Stimulated activated CD4-positive, alpha-beta T cell treated with anti-CD3 and anti-CD28 coated beads, TNF-alpha, amount 100 ng/mL, for 48 hours (primary cell): ENCODE data around the gene C19orf81.
"Not testable (repeated sequence)": the region's sequence is repeated elsewhere in the genome, so short reads cannot be mapped to it uniquely, and the experiment has no call there.

Experiments
- DNase-seq, 3 donors: peaks; one replicate each; pipeline ENCODE4 v3.0.0-alpha.2; 2020; ENCODE audit warnings: low read depth in 3 of 3

C19orf81 gene

DNA sequence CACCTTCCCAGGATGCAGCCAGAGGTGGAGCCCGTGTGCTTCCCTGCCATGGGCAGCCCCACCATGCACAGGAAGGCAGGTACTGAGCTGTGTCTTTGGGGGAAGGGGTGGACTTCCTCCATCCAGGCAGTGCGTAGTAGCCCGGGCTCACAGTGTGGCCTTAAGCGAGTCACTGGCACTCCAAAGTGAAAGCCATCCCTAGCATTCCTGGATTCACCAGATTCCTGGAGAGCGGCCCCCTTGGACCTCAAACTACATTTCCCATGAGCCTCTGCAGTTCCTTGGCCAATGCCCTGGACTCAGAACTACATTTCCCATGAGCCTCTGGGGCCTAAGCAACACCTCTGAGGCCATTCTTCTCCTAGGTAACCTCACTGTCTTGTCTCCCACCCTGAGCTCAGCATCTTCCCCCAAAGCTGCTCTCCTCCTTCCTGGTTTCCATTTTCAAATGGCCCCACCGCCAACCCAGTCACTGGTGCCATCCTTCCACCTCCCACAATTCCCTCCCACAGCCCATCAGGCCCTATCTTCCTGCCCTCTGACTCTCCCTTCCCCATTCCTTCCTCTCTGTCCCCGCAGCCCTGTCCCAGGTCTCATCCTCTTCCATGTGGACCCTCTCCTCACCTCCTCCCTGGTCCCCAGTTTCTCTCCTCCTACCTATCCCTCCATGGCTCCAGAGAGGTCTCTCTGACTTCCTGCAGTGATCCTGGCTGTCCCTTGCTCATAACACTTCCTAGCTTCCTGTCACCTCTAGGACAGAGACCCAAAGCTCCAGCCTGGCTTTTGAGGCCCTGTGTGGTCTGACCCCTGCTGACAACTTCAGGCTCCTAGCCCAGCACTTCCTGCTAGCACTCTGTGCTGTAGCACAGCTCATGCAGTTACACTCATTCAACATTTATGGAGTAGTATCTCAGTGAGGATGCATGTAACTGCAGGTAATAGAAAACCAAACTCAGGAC, at the start of gene C19orf81:
Gene C19orf81 (plus strand): TSS at position 13 of the 959 bp plus-strand sequence. CDS start 0 bp downstream, at position 13.
- DNase-seq, result no peak

DNA sequence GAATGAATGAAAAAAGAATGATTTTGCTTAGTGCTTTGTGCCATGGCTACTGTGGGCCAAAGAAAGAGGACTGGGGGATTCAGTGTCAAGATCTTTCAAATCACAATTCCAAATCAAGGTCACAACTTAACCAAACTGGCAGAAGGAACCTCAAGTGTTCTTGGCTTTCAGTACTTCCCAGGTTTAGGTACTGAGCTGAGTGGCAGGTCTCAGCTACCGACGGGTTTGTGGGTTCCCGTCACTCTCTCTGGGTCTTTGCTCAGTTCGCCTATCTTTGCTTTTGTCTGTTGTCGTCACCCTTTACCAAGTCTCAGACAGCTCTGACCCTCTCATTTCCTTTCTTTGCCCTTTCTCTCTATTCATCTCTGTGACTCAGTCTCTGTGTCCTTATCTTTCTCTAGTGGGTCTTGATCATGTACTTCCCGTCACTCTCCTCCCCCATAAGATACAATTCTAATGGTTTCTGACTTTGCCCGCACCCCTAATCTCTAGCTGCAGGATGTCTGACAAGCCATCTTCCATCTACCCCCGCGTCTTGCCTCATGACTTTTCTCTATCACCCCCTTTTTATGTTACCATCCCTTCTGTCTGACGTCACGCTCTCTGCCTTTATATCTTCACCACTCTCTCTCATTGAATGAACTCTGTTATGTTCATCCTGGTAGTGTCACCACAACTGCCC, 47.7 kb upstream of the C19orf81 start:
- no peak for DNase-seq

- no peak for DNase-seq
Observed at GRCh38 chr19:50602089-50602422, 47.2 kb upstream of the C19orf81 start.

DNA sequence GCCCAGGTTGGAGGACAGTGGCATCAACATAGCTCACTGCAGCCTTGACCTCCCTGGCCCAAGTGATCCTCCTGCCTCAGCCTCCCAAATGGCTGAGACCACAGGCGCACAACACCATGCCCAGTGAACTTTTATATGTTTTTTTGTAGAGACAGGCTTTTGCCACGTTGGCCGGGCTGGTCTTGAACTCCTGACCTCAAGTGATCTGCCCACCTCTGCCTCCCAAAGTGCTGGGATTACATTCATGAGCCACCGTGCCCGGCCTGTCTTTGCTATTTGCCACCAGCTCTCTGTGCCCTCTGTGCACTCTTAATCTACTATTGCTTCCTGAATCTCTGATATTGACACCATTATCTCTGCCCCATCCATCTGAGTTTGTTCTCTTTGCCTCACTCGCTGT, 46.7 kb upstream of the C19orf81 start:
- no peak for DNase-seq

DNA sequence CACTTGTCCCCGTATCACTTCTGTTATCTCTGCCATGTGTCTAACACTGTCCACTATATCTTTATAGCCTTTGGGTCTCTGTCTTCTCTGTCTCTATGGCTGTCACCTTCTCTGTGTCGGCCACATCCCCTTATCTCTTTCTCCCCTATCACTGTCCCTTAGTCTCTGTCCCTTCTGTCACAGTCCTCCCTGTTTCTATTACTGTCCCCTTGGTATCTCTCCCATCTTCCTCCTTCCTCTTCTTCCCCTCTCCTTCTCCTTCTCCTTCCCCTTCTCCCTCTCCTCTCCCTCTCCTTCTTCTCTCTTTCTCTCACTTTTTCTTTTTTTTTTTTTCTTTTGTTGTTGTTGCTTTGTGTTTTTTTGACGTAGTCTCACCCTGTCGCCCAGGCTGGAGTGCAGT, 46.3 kb upstream of the C19orf81 start:
- no peak for DNase-seq

DNA sequence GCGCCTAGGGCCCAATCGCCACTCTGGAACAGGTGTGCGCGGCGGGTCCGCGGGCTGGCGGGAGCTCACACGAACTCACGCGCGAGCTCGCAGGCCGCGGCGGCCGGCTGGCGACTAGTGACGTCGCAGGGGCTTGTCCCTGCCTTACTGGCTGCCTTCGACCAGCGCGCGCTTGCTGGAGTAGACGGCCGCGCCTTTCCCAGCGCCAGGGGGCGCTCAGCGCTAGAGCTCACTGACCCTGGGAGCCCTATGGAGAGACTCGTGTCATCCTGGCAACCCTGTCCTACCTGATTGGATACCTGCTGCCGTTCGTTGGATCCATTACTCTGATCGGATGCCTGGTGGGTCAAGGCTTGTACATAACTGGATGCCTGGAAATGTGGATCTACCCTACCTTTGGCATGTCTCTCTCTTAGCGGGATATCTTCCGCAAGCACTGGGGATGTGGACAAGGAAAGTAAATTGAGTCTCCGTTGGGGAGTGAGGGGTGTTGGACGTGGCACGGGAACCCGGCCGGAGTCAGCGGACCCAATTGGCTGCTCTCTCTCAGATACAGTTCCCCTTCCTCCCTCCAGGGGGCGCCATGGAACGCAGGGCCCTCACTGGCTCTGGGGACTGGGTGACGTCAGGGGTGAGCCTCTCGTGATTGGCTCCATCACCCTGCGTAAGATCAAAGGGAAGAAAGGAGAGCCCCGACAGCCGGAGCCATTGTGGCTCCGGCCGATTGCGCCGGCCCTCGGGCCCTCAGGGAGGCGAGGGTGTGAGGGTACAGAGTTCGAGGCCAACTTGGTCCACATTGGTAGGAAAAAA, 44.8 kb upstream of the C19orf81 start:
- DNase-seq, result peak in 1 of 3 donors; percentile 14

DNA sequence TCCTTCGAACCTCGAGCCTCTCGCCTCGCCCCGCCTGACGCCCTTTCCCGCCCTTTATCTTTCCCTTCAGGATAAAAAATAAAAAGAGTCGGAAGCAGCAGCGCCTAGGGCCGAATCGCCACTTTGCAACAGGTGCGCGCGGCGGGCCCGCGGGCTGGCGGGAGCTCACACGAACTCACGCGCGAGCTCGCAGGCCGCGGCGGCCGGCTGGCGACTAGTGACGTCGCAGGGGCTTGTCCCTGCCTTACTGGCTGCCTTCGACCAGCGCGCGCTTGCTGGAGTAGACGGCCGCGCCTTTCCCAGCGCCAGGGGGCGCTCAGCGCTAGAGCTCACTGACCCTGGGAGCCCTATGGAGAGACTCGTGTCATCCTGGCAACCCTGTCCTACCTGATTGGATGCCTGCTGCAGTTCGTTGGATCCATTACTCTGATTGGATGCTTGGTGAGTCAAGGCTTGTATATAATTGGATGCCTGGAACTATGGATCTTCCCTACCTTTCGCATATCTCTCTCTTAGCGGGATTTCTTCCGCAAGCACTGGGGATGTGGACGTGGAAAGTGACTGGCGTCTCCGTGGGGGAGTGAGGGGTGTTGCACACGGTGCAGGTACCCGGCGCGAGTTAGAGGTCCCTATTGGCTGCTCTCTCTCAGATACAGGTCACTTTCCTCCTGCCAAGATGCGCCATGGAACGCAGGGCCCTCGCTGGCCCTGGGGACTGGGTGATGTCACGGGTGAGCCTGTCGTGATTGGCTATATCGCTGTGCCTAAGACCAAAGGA, 43.0 kb upstream of the C19orf81 start:
- not testable (repeated sequence) for DNase-seq

GRCh38 chr19:50607388-50607787, 41.9 kb upstream of the C19orf81 start:
- no peak for DNase-seq

DNA sequence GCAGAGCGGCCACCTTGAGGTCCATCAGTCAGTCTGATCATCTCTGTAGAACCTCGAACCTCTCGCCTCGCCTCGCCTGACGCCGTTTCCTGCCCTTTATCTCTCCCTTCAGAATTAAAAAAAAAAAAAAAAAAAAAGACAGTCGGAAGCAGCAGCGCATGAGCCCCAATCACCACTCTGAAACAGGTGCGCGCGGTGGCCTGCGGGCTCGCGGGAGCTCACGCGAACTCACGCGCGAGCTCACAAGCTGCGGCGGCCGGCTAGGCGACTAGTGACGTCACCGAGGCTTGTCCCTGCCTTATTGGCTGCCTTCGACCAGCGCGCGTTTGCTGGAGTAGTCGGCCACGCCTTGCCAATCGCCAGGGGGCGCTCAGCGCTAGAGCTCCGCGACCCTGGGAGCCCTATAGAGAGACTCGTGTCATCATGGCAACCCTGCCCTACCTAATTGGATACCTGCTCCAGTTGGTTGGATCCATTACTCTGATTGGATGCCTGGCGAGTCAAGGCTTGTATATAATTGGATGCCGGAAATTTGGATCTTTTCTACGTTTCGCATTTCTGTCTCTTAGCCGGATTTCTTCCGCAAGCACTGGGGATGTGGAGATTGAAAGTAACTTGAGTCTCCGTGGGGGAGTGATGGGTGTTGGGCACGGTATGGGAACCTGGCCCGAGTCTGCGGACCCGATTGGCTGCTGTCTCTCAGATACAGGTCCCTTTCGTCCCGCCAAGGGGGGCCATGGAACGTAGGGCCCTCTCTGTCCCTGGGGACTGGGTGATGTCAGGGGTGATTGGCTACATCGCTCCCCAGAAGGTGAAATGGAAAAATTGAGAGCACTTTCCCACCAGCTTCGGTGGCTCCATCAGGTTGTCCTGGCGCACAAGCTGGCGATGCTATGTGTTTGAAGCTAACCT, 41.1 kb upstream of the C19orf81 start:
- peak; percentile 64 to 91 (median 78) for DNase-seq

GRCh38 chr19:50612504-50613404, 36.5 kb upstream of the C19orf81 start:
- DNase-seq, result not testable (repeated sequence)

GRCh38 chr19:50618379-50618778, 30.9 kb upstream of the C19orf81 start:
- DNase-seq, result not testable (repeated sequence)

GRCh38 chr19:50619184-50619583, 30.1 kb upstream of the C19orf81 start:
- DNase-seq, result not testable (repeated sequence)

DNA sequence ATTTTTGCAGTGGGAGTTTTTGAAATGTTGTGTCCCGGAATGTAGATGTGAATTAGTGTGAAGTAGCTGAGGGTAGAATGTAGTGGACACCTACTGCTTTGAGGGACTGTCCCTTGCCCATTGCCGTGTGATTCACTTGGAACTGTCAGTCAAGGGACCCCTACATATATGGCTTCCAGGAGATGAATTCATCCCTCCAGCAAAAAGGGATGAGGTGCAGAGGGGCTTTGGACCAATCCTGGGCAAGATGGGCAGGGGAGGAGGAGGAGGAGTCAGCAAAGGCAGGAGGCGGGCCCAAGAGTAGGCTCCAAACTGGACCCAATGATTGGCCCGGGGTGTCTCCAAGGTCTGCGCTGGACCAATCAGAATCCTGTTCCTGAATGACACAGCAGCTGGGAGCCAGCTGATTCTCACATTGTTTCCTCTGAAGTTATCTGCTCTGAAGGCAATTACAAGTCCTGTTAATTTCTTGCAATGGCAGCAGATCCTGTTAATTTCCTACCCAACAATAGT, 28.8 kb upstream of the C19orf81 start:
- not testable (repeated sequence) for DNase-seq

- DNase-seq, result no peak
Observed at GRCh38 chr19:50624949-50625600, 24.2 kb upstream of the C19orf81 start.

- no peak for DNase-seq
Observed at GRCh38 chr19:50626011-50626410, 23.2 kb upstream of the C19orf81 start.

- DNase-seq, result no peak
Observed at GRCh38 chr19:50626795-50627194, 22.4 kb upstream of the C19orf81 start.

GRCh38 chr19:50628146-50628545, 21.1 kb upstream of the C19orf81 start:
- no peak for DNase-seq

DNA sequence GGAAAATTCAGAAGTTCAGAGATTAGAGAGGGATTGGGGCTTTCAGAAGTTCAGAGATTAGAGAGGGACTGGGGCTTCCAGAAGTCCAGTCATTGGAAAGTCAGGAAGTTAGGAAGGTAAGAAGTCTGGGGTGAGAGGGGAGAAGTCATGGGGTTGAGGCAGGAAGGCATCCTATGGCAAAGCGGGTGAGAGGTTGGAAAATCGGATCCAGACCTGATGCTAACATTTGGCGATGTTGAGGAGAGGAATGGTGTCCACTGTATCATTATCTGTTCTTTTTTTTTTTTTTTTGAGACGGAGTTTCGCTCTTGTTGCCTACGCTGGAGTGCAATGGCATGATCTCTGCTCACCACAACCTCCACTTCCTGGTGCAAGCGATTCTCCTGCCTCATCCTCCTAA, 20.7 kb upstream of the C19orf81 start:
- no peak for DNase-seq
